Measurements from ENCODE around the gene MAJIN. TPM values are rescaled to one million over a fixed set of nuclear protein-coding genes. Genes with fewer than 3 reads are reported as not detected.

MAJIN gene
- total RNA-seq, 1 experiment from 2014 or later, result not detected

DNA sequence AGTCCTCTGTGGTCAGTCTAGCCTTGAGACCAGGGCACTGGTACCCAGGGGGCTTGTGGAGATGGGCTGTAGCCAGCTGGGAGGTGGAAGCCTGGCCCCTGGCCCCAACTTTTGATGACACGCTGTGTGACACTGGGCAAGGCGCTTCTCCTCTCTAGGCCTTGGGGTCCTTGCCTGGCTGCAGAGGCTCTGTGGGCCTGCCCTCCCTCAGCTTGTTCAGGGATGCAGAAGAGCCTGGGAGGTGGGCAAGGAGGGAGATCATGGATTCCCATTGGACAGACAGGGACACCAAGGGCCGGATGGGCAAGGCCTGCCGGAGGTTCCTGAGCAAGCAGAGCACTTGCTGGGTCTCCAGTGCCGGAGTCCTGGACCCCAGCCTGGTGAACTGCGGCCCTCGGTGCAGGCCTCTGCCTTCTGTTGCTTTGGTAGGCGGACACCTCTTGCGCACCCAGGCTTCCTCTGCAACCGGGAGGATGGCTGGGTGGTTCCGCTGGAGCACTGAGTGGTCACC lies 48.7 kb downstream of the MAJIN start:
- no peaks in the 10 kb centered on the region for H3K9me3 ChIP-seq (ENCODE audit: low read depth, low read length, poor library complexity, severe bottlenecking)
- TF ChIP-seq, protein P1, sequence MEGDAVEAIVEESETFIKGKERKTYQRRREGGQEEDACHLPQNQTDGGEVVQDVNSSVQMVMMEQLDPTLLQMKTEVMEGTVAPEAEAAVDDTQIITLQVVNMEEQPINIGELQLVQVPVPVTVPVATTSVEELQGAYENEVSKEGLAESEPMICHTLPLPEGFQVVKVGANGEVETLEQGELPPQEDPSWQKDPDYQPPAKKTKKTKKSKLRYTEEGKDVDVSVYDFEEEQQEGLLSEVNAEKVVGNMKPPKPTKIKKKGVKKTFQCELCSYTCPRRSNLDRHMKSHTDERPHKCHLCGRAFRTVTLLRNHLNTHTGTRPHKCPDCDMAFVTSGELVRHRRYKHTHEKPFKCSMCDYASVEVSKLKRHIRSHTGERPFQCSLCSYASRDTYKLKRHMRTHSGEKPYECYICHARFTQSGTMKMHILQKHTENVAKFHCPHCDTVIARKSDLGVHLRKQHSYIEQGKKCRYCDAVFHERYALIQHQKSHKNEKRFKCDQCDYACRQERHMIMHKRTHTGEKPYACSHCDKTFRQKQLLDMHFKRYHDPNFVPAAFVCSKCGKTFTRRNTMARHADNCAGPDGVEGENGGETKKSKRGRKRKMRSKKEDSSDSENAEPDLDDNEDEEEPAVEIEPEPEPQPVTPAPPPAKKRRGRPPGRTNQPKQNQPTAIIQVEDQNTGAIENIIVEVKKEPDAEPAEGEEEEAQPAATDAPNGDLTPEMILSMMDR (conservative IDR thresholded peaks at IDR 0.05; ENCODE audit: low read depth, low read length), result no peak
- no peak for TF ChIP-seq EZH2 (IDR thresholded peaks at IDR 0.05; ENCODE audit: borderline replicate concordance, low read depth, low read length, poor library complexity, severe bottlenecking)
- H3K27ac ChIP-seq (ENCODE audit: low read depth, low read length, poor library complexity, severe bottlenecking), result no peak overlapping the region
- H3K27me3 ChIP-seq (replicated peaks; ENCODE audit: insufficient read depth, low read depth, low read length, poor library complexity), result no peaks in the 10 kb centered on the region
- ChIA-PET POLR2A (ENCODE audit: low non-redundant PET) (interaction anchor here (0.6 kb wide), 1 partner anchor 105 kb away, joined by 3 read pairs; no protein-coding TSS in a partner anchor), CTCF (no interaction called here)
- DNase-seq (ENCODE audit: low spot score), result no peak
- no TSS peak for BruUV-seq (replicated peaks)
- peaks cover 8% of the 10 kb centered on the region for H3K4me1 ChIP-seq (ENCODE audit: insufficient read depth, low read length, poor library complexity, severe bottlenecking)
- no peak overlapping the region for H3K4me3 ChIP-seq (ENCODE audit: low read depth, low read length, poor library complexity, severe bottlenecking)
- H3K36me3 ChIP-seq (ENCODE audit: insufficient read depth, low read length, poor library complexity, severe bottlenecking), result no peaks in the 10 kb centered on the region
- intact Hi-C loops (cut with micrococcal nuclease; ENCODE audit: unreplicated experiment), result no loop called here

GRCh38 chr11:64921384-64921783 lies 50.5 kb downstream of the MAJIN start:
- no TSS peak for BruUV-seq (replicated peaks)
- H3K4me1 ChIP-seq (ENCODE audit: insufficient read depth, low read length, poor library complexity, severe bottlenecking), result peaks cover 8% of the 10 kb centered on the region
- no peak overlapping the region for H3K4me3 ChIP-seq (ENCODE audit: low read depth, low read length, poor library complexity, severe bottlenecking)
- no peaks in the 10 kb centered on the region for H3K36me3 ChIP-seq (ENCODE audit: insufficient read depth, low read length, poor library complexity, severe bottlenecking)
- intact Hi-C loops (cut with micrococcal nuclease; ENCODE audit: unreplicated experiment), result no loop called here
- ChIA-PET POLR2A (ENCODE audit: low non-redundant PET) (no interaction called here), CTCF (no interaction called here)
- no peaks in the 10 kb centered on the region for H3K9me3 ChIP-seq (ENCODE audit: low read depth, low read length, poor library complexity, severe bottlenecking)
- TF ChIP-seq, protein P1 (conservative IDR thresholded peaks at IDR 0.05; ENCODE audit: low read depth, low read length), result no peak
- TF ChIP-seq EZH2 (IDR thresholded peaks at IDR 0.05; ENCODE audit: borderline replicate concordance, low read depth, low read length, poor library complexity, severe bottlenecking), result no peak
- DNase-seq (ENCODE audit: low spot score), result no peak
- H3K27ac ChIP-seq (ENCODE audit: low read depth, low read length, poor library complexity, severe bottlenecking), result no peak overlapping the region
- no peaks in the 10 kb centered on the region for H3K27me3 ChIP-seq (replicated peaks; ENCODE audit: insufficient read depth, low read depth, low read length, poor library complexity)

DNA sequence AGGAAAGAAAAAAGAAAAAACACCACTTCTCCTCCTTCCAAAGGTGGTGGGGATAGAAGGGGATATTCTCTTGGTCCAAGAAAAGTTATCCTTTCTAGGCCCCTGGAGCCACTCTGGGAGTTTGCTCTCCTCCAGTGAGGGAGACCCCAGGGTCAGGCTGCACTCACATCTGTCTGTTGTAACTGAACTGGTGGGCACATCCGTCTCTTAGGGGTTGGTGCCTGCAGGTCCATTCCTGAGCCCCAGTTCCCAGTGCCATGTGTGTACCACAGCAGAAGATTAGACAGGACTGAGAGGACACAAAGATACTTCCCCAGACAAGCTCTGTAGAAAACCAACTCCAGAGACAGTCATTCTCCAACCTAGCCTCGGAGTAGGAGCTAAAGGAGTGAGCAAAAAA lies 51.8 kb downstream of the MAJIN start:
- BruUV-seq (replicated peaks), result no TSS peak
- intact Hi-C loops (cut with micrococcal nuclease; ENCODE audit: unreplicated experiment), result no loop called here
- Histone ChIP-seq H3K9me3 (ENCODE audit: low read depth, low read length, poor library complexity, severe bottlenecking) (no peaks in the 10 kb centered on the region), H3K36me3 (ENCODE audit: insufficient read depth, low read length, poor library complexity, severe bottlenecking) (no peaks in the 10 kb centered on the region), H3K4me1 (ENCODE audit: insufficient read depth, low read length, poor library complexity, severe bottlenecking) (peaks cover 10% of the 10 kb centered on the region), H3K4me3 (ENCODE audit: low read depth, low read length, poor library complexity, severe bottlenecking) (no peak overlapping the region), H3K27ac (ENCODE audit: low read depth, low read length, poor library complexity, severe bottlenecking) (no peak overlapping the region), H3K27me3 (replicated peaks; ENCODE audit: insufficient read depth, low read depth, low read length, poor library complexity) (no peaks in the 10 kb centered on the region)
- no peak for DNase-seq (ENCODE audit: low spot score)
- ChIA-PET POLR2A (ENCODE audit: low non-redundant PET) (no interaction called here), CTCF (interaction anchor here (0.7 kb wide), 1 partner anchor 32 kb away, joined by 5 read pairs; no protein-coding TSS in a partner anchor)
- TF ChIP-seq EZH2 (IDR thresholded peaks at IDR 0.05; ENCODE audit: borderline replicate concordance, low read depth, low read length, poor library complexity, severe bottlenecking), result no peak
- TF ChIP-seq, protein P1 (conservative IDR thresholded peaks at IDR 0.05; ENCODE audit: low read depth, low read length), result no peak
